ENCODE measurements around the gene LRTM2.

LRTM2 gene

GRCh38 chr12:1884651-1885050 lies 64.3 kb downstream of the LRTM2 start:
- no peak for DNase-seq (ENCODE audit: low spot score)

DNA sequence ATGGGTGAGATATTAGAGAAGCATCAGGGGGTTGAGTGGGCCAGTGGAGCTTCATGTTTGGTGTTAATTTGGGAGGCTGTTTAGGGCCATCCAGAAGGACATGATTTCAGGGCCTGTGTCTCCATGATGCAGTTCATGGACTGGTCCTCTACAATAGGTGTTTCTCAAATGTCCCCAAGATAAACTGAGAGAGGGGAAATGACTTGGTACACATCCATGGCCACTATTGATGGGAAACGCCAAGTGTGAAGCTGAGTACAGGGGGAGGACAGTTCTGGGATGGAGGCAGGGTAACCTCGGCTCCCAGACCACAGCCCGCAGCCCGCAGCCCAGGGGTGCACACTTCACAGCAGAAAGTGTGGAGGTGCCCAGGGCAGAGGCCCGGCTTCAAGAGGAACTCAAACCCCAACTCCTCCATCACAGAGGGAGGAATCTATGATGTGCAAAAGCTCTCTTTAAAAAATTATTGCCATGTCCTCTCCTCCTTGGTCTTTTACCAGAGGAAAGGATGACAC lies 64.8 kb downstream of the LRTM2 start:
- DNase-seq (ENCODE audit: low spot score), result no peak

- DNase-seq (ENCODE audit: low spot score), result no peak
Observed at GRCh38 chr12:1885599-1886245, 65.4 kb downstream of the LRTM2 start.

All from NAMALWA (cell line).